ENCODE measurements around the gene RALGPS1. TPM values are rescaled to one million over a fixed set of nuclear protein-coding genes. Genes with fewer than 3 reads are reported as not detected.

Gene RALGPS1
- polyA plus RNA-seq, 1 donor, result 7.9 TPM

GRCh38 chr9:127203681-127204327 lies 289.2 kb downstream of the RALGPS1 start:
- DNase-seq (ENCODE audit: low read depth), result no peak

GRCh38 chr9:127204771-127205470 lies 290.3 kb downstream of the RALGPS1 start:
- no peak for DNase-seq (ENCODE audit: low read depth)

- DNase-seq (ENCODE audit: low read depth), result no peak
These were observed 291.4 kb downstream of the RALGPS1 start for GRCh38 chr9:127205952-127206351.

GRCh38 chr9:127206666-127207065 lies 292.1 kb downstream of the RALGPS1 start:
- DNase-seq (ENCODE audit: low read depth), result no peak

- DNase-seq (ENCODE audit: low read depth), result no peak
These were observed 293.3 kb downstream of the RALGPS1 start for GRCh38 chr9:127207734-127208410.

GRCh38 chr9:127208416-127208815 lies 293.8 kb downstream of the RALGPS1 start:
- DNase-seq (ENCODE audit: low read depth), result no peak

GRCh38 chr9:127209220-127209619 lies 294.6 kb downstream of the RALGPS1 start:
- no peak for DNase-seq (ENCODE audit: low read depth)

GRCh38 chr9:127209948-127210640 lies 295.5 kb downstream of the RALGPS1 start:
- DNase-seq (ENCODE audit: low read depth), result no peak

GRCh38 chr9:127210851-127211730 lies 296.5 kb downstream of the RALGPS1 start:
- no peak for DNase-seq (ENCODE audit: low read depth)

- DNase-seq (ENCODE audit: low read depth), result no peak
These were observed 297.4 kb downstream of the RALGPS1 start for GRCh38 chr9:127211983-127212382.

GRCh38 chr9:127212453-127212852 lies 297.9 kb downstream of the RALGPS1 start:
- DNase-seq (ENCODE audit: low read depth), result no peak

GRCh38 chr9:127213859-127214258 lies 299.3 kb downstream of the RALGPS1 start:
- DNase-seq (ENCODE audit: low read depth), result no peak

- no peak for DNase-seq (ENCODE audit: low read depth)
These were observed 300.1 kb downstream of the RALGPS1 start for GRCh38 chr9:127214421-127215267.

GRCh38 chr9:127215268-127216209 lies 301.0 kb downstream of the RALGPS1 start:
- DNase-seq (ENCODE audit: low read depth), result no peak

GRCh38 chr9:127216210-127216887 lies 301.8 kb downstream of the RALGPS1 start:
- DNase-seq (ENCODE audit: low read depth), result no peak

GRCh38 chr9:127216888-127217217 lies 302.3 kb downstream of the RALGPS1 start:
- DNase-seq (ENCODE audit: low read depth), result no peak

- DNase-seq (ENCODE audit: low read depth), result no peak
These were observed 304.2 kb downstream of the RALGPS1 start for GRCh38 chr9:127218818-127219217.

GRCh38 chr9:127219520-127219919 lies 304.9 kb downstream of the RALGPS1 start:
- no peak for DNase-seq (ENCODE audit: low read depth)

GRCh38 chr9:127221695-127222094 lies 307.1 kb downstream of the RALGPS1 start:
- no peak for DNase-seq (ENCODE audit: low read depth)

Measured in forelimb muscle (tissue), 1 donor.